GM21717 (cell line): ENCODE results near the gene CDC45.

Source experiments
- ATAC-seq: cut with Tn5 transposase; IDR thresholded peaks from one replicate; pipeline ENCODE4 v1.9.1; 2021; ENCODE audit warnings: mild to moderate bottlenecking, moderate library complexity; ENCODE audit not compliant: unreplicated experiment

Gene CDC45

GRCh38 chr22:19553201-19553600 lies 73.5 kb downstream of the CDC45 start:
- ATAC-seq: no peak

DNA sequence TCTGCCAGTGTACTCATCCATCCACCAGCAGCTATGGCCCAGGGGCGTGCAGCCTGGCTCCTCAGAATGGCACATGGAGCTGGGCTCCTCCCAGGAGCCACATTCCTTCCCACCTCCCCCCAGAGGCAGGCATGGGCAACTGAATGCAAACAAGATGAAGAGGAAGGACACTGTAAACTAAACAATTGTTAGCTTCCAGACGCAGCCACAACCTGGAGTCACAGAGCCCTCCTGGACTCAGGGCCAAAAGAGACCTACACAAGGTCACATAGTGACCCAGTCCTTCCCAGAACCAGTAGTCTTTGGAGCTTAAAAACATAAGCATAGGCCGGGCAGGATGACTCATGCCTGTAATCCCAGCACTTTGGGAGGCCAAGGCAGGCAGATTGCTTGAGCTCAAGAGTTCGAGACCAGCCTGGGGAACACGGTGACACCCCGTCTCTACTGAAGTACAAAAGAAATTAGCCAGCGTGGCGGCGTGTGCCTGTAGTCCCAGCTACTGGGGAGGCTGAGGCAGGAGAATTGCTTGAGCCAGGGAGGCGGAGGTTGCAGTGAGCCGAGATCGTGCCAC lies 75.2 kb downstream of the CDC45 start:
- ATAC-seq: no peak

GRCh38 chr22:19555651-19556050 lies 75.9 kb downstream of the CDC45 start:
- ATAC-seq: no peak

DNA sequence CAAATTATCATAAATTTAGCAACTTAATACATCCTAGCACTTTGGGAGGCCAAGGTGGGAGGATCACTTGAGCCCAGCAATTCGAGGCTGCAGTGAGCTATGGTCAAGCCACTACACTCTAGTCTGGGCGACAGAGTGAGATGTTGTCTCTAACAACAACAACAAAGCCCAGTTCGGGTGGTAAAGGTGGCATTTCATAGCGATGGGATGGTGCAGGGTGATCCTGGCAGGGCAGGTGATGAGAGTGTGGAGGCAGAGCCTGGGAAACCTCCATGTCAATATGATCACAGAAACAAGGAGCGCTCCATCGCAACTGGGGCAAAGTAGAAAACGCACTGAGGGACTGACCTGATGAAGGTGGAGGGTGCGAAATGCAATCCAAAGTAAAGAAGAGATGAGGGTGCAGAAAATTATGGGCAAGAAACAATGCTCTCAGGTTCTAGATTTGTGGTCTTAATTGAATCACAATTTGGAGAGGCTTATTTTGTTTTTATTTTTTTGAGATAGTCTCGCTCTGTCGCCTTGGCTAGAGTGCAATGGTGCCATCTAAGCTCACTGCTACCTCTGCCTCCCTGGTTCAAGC lies 77.3 kb downstream of the CDC45 start:
- no peak for ATAC-seq

DNA sequence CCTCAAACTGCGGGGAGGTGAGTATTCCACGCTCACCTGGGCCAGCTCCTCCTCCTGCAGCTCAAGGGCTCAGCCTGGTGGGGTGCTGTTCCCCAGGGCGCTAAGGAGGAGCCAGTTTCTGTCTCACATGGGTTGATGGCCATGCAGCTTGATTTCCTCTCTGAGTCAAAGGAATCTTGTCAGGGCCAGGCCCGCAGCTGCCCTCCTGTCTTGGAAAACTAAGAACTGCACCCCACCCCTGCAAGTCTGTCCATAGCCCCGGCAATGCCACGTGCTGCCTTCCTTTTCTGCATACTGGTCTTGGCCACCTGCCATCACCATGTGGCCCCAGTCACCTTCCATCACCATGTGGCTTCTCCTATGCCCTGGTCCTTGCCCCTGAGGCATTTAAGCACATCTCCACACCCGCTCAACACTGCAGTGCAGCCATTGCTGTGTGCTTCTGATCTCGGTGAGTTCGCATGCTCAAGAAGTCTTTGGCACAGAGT lies 79.6 kb downstream of the CDC45 start:
- no peak for ATAC-seq

GRCh38 chr22:19559956-19560355 lies 80.2 kb downstream of the CDC45 start:
- ATAC-seq: no peak

- ATAC-seq: no peak
Measured at GRCh38 chr22:19565382-19566278, 85.9 kb downstream of the CDC45 start.

DNA sequence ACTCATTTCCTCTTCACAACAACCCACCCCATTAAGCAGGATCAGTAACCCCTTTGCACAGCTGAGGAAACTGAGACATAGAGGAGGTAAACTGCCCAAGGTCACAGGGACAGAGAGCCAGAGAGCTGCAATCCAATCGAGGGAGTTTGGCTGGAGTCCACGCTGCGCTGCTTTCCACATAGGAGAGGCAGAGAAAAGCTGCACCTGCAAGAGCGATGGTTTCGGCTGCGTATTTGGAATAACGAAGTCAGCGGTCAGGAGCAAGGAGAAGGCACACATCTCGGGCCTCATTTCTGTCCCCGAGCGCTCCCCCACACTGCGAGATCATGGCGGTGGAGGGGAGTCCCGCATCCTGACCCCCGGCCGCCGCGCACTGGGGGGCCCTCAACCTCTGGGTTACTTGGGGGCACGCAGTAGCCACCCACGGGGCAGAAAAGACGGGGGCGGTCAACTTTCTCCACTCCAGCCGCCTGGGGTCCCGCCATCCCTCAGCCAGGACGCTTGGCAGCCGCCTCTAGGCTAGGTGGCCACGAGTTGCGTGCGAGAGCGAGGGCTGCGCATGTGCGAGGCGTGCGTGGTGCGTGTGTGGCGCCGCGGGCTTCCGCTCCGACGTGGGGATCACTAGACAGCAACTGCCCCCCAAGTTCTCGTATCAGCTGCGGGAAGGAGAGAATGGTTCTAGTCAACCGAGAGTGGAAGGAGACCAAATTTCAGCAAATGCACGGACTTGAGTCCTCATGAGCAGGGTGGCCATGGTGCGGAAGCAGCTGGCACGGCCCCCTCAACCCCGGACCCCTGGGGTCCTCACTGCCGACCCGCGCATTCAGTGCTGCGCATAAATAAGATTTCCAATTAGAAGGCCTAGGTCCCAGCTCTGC lies 86.8 kb downstream of the CDC45 start:
- no peak for ATAC-seq

GRCh38 chr22:19567157-19568009 lies 87.7 kb downstream of the CDC45 start:
- no peak for ATAC-seq

GRCh38 chr22:19568337-19569275 lies 88.9 kb downstream of the CDC45 start:
- ATAC-seq: no peak

DNA sequence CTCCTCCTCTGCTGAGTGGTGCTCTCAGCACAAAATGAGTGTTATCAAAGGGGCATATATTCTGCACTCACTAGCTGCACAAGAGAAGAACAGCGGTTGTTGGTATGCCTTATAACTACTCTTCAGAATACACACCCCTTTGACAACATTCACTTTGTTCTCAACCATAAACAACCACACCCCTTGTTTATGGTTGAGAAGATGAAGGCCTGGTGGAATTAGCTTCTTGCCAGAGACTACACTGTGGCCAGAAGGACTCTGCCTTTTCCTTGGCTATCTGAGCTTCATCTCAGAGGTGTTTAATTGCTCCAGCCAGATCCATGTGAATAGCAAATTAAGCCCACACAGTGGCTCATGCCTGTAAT lies 89.5 kb downstream of the CDC45 start:
- ATAC-seq: no peak

- no peak for ATAC-seq
Measured at GRCh38 chr22:19569976-19570375, 90.3 kb downstream of the CDC45 start.
